HepG2 (cell line): ENCODE data around the gene ALK. TPM values are rescaled to one million over a fixed set of nuclear protein-coding genes. Genes with fewer than 3 reads are reported as not detected.

Source experiments
- ATAC-seq: fragments of 200-7000 bp; cut with Tn5 transposase; 3 replicates; pipeline ENCODE4 v1.9.1; 2020; ENCODE audit warnings: mild to moderate bottlenecking, moderate library complexity
- BruUV-seq: library from RNA; stranded (reverse); fragments of 400-500 nt; replicated peaks from 2 replicates; lab custom pipeline; 2021; lab: Mats Ljungman, UMichigan
- CTCF ChIA-PET: fragments of 300-600 bp; formaldehyde crosslinking; extraction: SDS; loops from one replicate; lab custom pipeline; 2021; ENCODE audit warnings: low total read pairs, inconsistent platforms, low intra/inter-chr PET ratio; lab: Yijun Ruan, JAX
- POLR2A ChIA-PET: fragments of 350-600 bp; sonication (Branson Sonifier 250); formaldehyde crosslinking; loops from one replicate; lab custom pipeline; 2020; ENCODE audit warnings: antibody characterized with exemption, inconsistent platforms; lab: Yijun Ruan, JAX
- DNase-seq: peaks from one replicate; pipeline ENCODE4 v3.0.0-alpha.2; 2015; ENCODE audit warnings: low spot score
- FAIRE-seq: peaks from 3 replicates; lab custom pipeline; 2011; peaks lifted over from hg19 to GRCh38; lab: Jason Lieb, UNC
- H2AFZ ChIP-seq: one replicate; pipeline ENCODE4 v1.6.1; 2011; ENCODE audit warnings: low read length, inconsistent platforms
- H3K27ac ChIP-seq: fragments of 300-600 bp; 3 replicates; pipeline ENCODE4 v1.8.0; 2011; ENCODE audit warnings: mixed run types, mild to moderate bottlenecking, mixed read lengths, low read length, inconsistent platforms; ENCODE audit not compliant: insufficient read depth; ENCODE audit errors: extremely low read length
- H3K27me3 ChIP-seq, 2 experiments: fragments of 200-600 bp in 1 of 2; 2 replicates in 1 of 2; 3 replicates in 1 of 2; pipeline versions ENCODE4 v1.6.0 to v1.8.0; 2011; ENCODE audit warnings: low read length in 2 of 2, mild to moderate bottlenecking in 2 of 2, moderate library complexity in 2 of 2, inconsistent platforms in 1 of 2; ENCODE audit not compliant: insufficient read depth in 2 of 2, control insufficient read depth in 1 of 2
- H3K36me3 ChIP-seq, 2 experiments: fragments of 200-600 bp in 1 of 2; replicated peaks in 1 of 2; 2 replicates in 1 of 2; 3 replicates in 1 of 2; pipeline versions ENCODE4 v1.5.1 to v1.8.0; 2011; ENCODE audit warnings: low read length in 2 of 2, inconsistent platforms in 1 of 2; ENCODE audit not compliant: insufficient read depth in 2 of 2, control insufficient read depth in 1 of 2
- H3K4me1 ChIP-seq: 2 replicates; pipeline ENCODE4 v1.5.1; 2012; ENCODE audit warnings: low read length, inconsistent platforms; ENCODE audit not compliant: insufficient read depth
- H3K4me2 ChIP-seq: 2 replicates; pipeline ENCODE4 v1.6.0; 2011; ENCODE audit warnings: low read depth, low read length, inconsistent platforms
- H3K4me3 ChIP-seq, 3 experiments: fragments of 200-600 bp in 1 of 3; sonication (generic), shearing (Covaris generic) in 1 of 3; replicated peaks in 1 of 3; 2 replicates each; pipeline ENCODE4 v1.5.1; 2011 to 2016; ENCODE audit warnings: low read length in 3 of 3, inconsistent platforms in 2 of 3, low read depth in 2 of 3, mild to moderate bottlenecking in 2 of 3, control low read depth in 1 of 3, mixed read lengths in 1 of 3; ENCODE audit not compliant: insufficient read depth in 1 of 3
- H3K79me2 ChIP-seq: one replicate; pipeline ENCODE4 v1.6.1; 2011; ENCODE audit warnings: low read length, inconsistent platforms; ENCODE audit not compliant: insufficient read depth
- H3K9ac ChIP-seq: 2 replicates; pipeline ENCODE4 v1.6.0; 2011; ENCODE audit warnings: mild to moderate bottlenecking, low read depth, low read length, inconsistent platforms; ENCODE audit not compliant: insufficient read depth
- H3K9me3 ChIP-seq: 2 replicates; pipeline ENCODE4 v1.5.1; 2012; ENCODE audit warnings: mild to moderate bottlenecking, low read length
- H4K20me1 ChIP-seq: 2 replicates; pipeline ENCODE4 v1.6.0; 2011; ENCODE audit warnings: inconsistent platforms, mild to moderate bottlenecking, low read length, moderate library complexity; ENCODE audit not compliant: insufficient read depth
- FOXK2 ChIP-seq: fragments of 450-650 bp; IDR thresholded peaks from 2 replicates; pipeline ENCODE4 v1.6.1; 2016
- MATR3 ChIP-seq: sonication (generic); formaldehyde crosslinking; IDR thresholded peaks from 2 replicates; pipeline ENCODE4 v1.4.0; 2020; ENCODE audit warnings: missing genetic modification reagents
- RBFOX2 ChIP-seq: fragments of 200-400 bp; formaldehyde crosslinking; IDR thresholded peaks from 2 replicates; pipeline ENCODE4 v1.6.1; 2017; ENCODE audit warnings: low read depth, mild to moderate bottlenecking, low read length
- RELA ChIP-seq: sonication (generic); formaldehyde crosslinking; IDR thresholded peaks from 2 replicates; pipeline ENCODE4 v1.4.0; 2020; ENCODE audit warnings: missing genetic modification reagents
- SMAD1 ChIP-seq: sonication (generic); formaldehyde crosslinking; IDR thresholded peaks from 2 replicates; pipeline ENCODE4 v1.4.0; 2020; ENCODE audit warnings: missing genetic modification reagents, low read depth, mild to moderate bottlenecking, borderline replicate concordance
- ZNF567 ChIP-seq: sonication (generic); formaldehyde crosslinking; IDR thresholded peaks from 2 replicates; pipeline ENCODE4 v1.8.1; 2023; ENCODE audit warnings: mild to moderate bottlenecking, missing genetic modification reagents, borderline replicate concordance
- WGBS: methylation state at CpG from one replicate; pipeline ENCODE4 v1.1.6; 2017; ENCODE audit warnings: low lambda C conversion rate; 5-methylcytosine and 5-hydroxymethylcytosine counted together
- in situ Hi-C: cut with HindIII; loops from 2 replicates; pipeline ENCODE4 v1.10.0; 2017; ENCODE audit warnings: low pct_unique_long_range_greater_than_20kb; ENCODE audit not compliant: extremely low pct_ligation_motif_present
- intact Hi-C: fragments of 100-400 bp; cut with micrococcal nuclease; formaldehyde crosslinking; loops from one replicate; pipeline ENCODE4 v1.10.0; 2022; ENCODE audit not compliant: unreplicated experiment
- polyA plus RNA-seq, 8 experiments: library from polyadenylated mRNA; depleted of rRNA in 3 of 8; stranded (reverse) in 7 of 8; unstranded in 1 of 8; fragments of >200 nt; fragmentation: Illumina TruSeq in 4 of 8; extraction: Trizol in 4 of 8; gene quantifications; 2 replicates each; pipeline versions ENCODE4 v1.2.1 to v1.2.3, GENCODE V29; 2011 to 2016; ENCODE audit warnings: low read depth in 4 of 8, missing spikeins in 1 of 8, mixed read lengths in 1 of 8; ENCODE audit not compliant: insufficient read depth in 1 of 8
- total RNA-seq, 5 experiments: library from RNA; depleted of rRNA; stranded (reverse); fragments of >200 nt; fragmentation: Illumina TruSeq; extraction: Trizol; gene quantifications; 2 replicates each; pipeline ENCODE4 v1.2.3, GENCODE V29; 2016; ENCODE audit warnings: low read depth in 1 of 5
- TF ChIP-seq, protein P1 (sequence below): IDR thresholded peaks from 2 replicates; pipeline ENCODE4 v1.6.1; 2016; ENCODE audit warnings: missing biosample characterization, missing genetic modification reagents, low read depth

Gene ALK
- total and polyA plus RNA-seq, 2 of the 13 experiments (the other 11 are each of a cell fraction or from before 2014, with no cell fraction given), result not detected

DNA sequence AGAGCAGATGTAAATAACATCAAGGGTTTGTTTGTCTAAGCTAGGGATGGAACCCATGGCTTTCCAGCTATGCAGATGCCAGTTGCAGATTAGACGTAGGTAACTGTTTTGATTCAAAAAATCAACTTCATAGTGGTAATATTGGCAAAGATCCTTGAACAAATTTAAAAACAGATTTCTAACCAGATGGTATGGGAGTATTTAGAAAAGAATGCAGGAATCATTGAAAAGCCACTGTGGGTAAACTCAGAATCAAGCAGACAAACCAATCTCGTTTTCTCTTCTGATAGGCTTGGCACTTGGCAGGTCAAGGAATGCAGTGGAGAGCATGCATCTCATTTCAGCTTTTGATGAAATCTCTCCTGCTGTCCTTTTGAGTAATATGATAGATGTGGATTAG, 428.7 kb downstream of the ALK start:
- FAIRE-seq, result no peak
- intact Hi-C loops, result no loop called here
- no peak for ATAC-seq
- Histone ChIP-seq H2AFZ (no peak overlapping the region), H3K79me2 (no peaks in the 10 kb centered on the region), H4K20me1 (no peaks in the 10 kb centered on the region), H3K27me3 (no peaks in the 10 kb centered on the region), H3K4me1 (no peaks in the 10 kb centered on the region), H3K9me3 (no peaks in the 10 kb centered on the region), H3K36me3 (no peaks in the 10 kb centered on the region), H3K4me3 (no peak overlapping the region), H3K4me2 (no peak overlapping the region), H3K27ac (no peak overlapping the region), H3K9ac (no peak overlapping the region)
- in situ Hi-C loops, result no loop called here
- BruUV-seq, result no TSS peak
- POLR2A ChIA-PET, result no interaction called here
- DNase-seq, result no peak
- CTCF ChIA-PET, result no interaction called here
- 9% methylated on average over 2 of the region's 2 CpGs for WGBS
- TF ChIP-seq, protein P1, sequence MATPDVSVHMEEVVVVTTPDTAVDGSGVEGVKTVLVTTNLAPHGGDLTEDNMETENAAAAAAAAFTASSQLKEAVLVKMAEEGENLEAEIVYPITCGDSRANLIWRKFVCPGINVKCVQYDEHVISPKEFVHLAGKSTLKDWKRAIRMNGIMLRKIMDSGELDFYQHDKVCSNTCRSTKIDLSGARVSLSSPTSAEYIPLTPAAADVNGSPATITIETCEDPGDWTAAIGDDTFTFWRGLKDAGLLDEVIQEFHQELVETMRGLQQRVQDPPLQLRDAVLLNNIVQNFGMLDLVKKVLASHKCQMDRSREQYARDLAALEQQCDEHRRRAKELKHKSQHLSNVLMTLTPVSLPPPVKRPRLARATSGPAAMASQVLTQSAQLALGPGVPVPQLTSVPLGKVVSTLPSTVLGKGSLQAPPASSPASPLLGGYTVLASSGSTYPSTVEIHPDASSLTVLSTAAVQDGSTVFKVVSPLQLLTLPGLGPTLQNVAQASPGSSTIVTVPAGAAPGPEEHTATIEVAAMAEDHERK (CRISPR knock-in tag), result no peak
- TF ChIP-seq RELA (CRISPR knock-in tag) (no peak), FOXK2 (no peak), ZNF567 (CRISPR knock-in tag) (no peak), MATR3 (CRISPR knock-in tag) (no peak), RBFOX2 (no peak)

DNA sequence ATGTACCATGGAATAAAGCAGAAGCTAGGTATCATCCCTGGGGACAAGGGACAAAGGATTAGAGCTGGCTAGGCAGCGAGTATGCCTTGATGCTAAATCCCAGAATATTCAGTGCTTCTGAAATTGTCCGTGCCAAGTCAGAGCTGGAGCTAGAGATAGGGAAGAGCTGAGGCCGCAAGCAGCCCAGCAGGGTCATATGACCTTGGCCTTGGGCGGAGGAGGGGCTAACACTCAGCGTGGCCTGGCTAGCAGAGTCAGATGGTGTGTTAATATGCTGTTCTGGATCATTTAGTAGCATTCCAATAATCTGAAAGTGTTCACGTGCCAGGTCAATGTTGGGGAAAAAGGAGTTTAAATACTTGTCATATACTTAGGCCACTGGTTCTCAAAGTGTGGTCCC, 431.3 kb downstream of the ALK start:
- H3K4me2 ChIP-seq, result no peak overlapping the region
- H3K9ac ChIP-seq, result no peak overlapping the region
- BruUV-seq, result no TSS peak
- no peaks in the 10 kb centered on the region for H3K79me2 ChIP-seq
- no peaks in the 10 kb centered on the region for H3K4me1 ChIP-seq
- H3K27me3 ChIP-seq, result peaks cover 0 to 2% of the 10 kb centered on the region in 2 experiments; a peak in 1 of 5 replicates
- ATAC-seq (no peak), DNase-seq (no peak), FAIRE-seq (no peak)
- in situ Hi-C loops, result no loop called here
- H2AFZ ChIP-seq, result no peak overlapping the region
- no peaks in the 10 kb centered on the region for H4K20me1 ChIP-seq
- no peak overlapping the region for H3K4me3 ChIP-seq
- CTCF ChIA-PET, result no interaction called here
- no peak overlapping the region for H3K27ac ChIP-seq
- H3K36me3 ChIP-seq, result no peaks in the 10 kb centered on the region
- intact Hi-C loops, result no loop called here
- 24% methylated on average over 6 of the region's 6 CpGs for WGBS
- TF ChIP-seq SMAD1 (no peak), FOXK2 (no peak)
- TF ChIP-seq, all 625 proteins: peak for 0
- POLR2A ChIA-PET, result no interaction called here
- H3K9me3 ChIP-seq, result no peaks in the 10 kb centered on the region
